Measurements from ENCODE around the gene PIK3R2.
A peak's percentile ranks its signal among the peaks of the same experiment; 100 is the strongest.
"Not testable (repeated sequence)": the region's sequence is repeated elsewhere in the genome, so short reads cannot be mapped to it uniquely, and the experiment has no call there.

Gene PIK3R2

GRCh38 chr19:18156268-18156667, 3.3 kb downstream of the PIK3R2 start:
- no peak for DNase-seq

DNA sequence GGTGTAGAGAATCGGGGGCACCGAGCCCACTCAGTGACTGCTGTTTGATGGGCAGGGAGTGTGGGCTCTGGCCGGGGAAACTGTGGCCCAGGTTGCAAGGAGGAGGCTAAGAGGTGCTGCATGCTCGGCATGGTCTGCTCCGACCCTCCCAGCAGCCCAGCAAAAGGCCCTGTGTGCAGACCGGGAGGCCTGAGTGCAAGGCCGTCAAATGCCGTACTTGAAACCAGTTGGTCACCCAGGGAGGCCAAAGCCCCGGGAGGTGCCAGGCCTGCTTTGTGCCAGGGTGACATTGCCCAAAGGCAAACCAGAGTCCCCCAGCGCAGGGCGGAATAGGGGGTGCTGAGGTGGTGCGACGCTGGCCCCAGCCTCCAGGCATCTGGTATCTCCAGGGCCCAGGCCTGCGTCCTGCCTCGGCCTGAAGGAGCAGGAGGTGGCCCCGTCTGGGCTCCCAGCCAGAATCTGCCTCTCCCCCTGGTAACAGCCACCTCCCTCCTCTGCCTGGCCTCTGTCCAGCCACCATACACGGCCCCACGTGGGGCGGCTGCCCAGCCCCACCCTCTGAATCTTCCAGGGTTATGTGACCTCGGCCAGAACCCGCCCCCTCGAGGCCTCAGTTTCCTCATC, 4.0 kb downstream of the PIK3R2 start:
- no peak for DNase-seq

DNA sequence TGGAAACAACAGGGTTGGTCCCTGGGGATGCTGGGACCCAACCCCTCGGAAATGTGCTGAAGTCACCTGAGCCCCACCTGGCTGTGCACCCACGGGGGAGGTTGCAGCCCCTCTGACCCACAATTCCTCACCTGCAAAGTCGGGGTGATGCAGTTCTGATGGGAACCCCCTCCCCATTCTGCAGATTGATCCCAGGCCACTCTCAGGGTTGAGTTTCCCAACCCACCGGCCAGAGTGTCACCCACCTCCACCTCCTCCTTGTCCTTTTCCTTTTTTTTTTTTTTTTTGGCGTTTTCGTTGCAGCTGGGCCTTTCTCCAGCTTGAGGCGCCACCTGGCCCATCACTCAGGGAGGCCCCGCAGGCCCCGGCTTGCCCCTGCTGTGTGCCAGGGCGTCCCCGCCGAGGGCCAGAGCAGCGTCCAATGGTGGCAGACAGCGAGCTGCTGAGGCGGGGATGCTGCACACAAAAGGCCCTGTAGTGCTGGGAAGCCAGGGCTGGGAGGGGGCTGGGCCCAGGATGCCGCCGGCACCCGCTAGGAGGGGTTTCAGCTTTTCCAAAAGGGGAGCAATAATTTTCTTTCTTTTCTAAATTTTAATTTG, 4.6 kb downstream of the PIK3R2 start:
- no peak for DNase-seq

GRCh38 chr19:18158467-18158866, 5.5 kb downstream of the PIK3R2 start:
- DNase-seq = no peak

DNA sequence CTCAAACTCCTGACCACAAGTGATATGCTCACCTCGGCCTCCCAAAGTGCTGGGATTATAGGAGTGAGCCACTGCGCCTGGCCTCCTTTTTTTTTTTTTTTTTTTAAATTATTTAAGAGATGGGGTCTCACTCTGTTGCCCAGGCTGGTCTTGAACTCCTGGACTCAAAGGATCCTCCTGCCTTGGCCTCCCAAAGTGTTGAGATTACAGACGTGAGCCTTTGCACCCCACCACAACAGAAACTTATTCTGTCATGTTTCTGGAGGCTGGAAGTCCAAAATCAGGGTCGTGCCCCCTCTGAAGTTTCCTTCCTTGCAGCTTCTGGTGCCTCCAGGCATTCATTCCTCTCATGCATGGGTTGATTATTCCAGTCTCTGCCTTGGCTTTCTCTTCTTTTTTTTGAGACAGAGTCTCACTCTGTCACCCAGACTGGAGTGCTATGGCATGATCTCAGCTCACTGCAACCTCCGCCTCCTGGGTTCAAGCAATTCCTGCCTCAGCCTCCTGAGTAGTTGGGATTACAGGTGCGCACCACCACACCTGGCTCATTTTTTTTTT, 6.2 kb downstream of the PIK3R2 start:
- DNase-seq = not testable (repeated sequence)

GRCh38 chr19:18159810-18160209, 6.8 kb downstream of the PIK3R2 start:
- no peak for DNase-seq

- DNase-seq = no peak
Measured at GRCh38 chr19:18160493-18160970, 7.6 kb downstream of the PIK3R2 start.

DNA sequence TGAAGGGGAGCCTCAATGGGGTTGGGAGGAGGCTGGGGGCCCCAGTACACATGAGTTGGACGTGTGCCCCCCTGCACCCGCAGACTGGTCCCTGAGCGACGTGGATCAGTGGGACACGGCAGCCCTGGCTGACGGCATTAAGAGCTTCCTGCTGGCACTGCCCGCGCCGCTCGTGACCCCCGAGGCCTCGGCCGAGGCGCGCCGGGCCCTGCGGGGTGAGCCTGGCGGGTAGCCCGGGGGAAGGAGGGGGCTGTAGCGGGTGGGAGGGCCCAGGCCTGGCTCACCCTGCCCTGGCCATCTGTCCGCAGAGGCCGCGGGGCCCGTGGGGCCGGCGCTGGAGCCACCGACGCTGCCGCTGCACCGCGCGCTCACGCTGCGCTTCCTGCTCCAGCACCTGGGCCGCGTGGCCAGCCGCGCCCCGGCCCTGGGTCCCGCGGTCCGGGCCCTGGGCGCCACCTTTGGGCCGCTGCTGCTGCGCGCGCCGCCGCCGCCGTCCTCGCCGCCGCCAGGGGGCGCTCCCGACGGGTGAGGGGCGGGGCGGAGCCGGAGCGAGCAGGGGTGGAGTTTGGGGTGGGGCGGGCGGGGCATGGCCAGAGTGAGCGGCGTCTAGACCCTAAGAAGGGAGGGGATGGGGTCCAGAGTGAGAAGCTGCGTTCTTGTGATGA, 8.1 kb downstream of the PIK3R2 start:
- DNase-seq = peak; percentile 57

- DNase-seq = no peak
Measured at GRCh38 chr19:18161636-18162002, 8.7 kb downstream of the PIK3R2 start.

- DNase-seq = no peak
Measured at GRCh38 chr19:18164072-18164471, 11.1 kb downstream of the PIK3R2 start.

DNA sequence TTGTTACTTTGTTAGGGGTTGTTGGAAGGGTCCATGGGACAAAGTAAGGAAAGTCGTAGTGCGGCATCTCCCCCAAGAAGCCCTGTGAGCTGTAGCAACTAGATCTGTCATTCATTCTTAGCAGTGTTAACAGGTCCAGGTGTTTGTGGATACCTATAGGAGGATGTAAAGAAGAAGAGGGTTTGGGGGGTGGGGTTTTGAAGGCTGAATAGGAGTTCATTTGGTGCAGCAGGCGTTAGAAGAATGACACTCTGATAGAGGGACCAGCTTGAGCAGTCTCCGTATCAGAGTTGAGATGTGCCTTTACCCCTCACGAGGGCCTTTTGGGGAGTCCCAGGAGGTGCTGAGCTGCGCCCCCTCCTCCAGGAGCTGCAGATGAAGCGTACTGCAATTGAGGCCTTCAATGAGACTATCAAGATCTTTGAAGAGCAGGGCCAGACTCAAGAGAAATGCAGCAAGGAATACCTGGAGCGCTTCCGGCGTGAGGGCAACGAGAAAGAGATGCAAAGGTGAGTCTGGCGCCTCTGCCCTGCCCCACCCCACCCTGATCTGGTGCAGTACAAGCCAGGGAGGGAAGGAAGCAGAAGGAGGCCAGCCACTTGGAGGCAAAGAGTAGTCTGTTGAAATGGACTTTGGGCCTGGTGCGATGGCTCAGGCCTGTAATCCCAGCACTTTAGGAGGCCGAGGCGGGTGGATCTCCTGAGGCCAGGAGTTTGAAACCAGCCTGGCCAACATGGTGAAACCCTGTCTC, 13.0 kb downstream of the PIK3R2 start:
- no peak for DNase-seq

DNA sequence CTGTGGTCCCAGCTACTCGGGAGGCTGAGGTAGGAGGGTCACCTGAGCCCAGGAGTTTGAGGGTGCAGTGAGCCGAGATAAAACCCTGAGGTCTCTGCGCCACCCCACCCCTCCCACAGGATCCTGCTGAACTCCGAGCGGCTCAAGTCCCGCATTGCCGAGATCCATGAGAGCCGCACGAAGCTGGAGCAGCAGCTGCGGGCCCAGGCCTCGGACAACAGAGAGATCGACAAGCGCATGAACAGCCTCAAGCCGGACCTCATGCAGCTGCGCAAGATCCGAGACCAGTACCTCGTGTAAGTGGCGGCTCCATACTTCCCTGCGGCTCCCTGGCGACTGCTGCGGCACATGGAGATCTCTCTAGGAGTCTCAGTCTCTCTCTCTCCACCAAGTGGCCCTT, 14.0 kb downstream of the PIK3R2 start:
- no peak for DNase-seq

- no peak for DNase-seq
Measured at GRCh38 chr19:18167975-18168645, 15.1 kb downstream of the PIK3R2 start.

DNA sequence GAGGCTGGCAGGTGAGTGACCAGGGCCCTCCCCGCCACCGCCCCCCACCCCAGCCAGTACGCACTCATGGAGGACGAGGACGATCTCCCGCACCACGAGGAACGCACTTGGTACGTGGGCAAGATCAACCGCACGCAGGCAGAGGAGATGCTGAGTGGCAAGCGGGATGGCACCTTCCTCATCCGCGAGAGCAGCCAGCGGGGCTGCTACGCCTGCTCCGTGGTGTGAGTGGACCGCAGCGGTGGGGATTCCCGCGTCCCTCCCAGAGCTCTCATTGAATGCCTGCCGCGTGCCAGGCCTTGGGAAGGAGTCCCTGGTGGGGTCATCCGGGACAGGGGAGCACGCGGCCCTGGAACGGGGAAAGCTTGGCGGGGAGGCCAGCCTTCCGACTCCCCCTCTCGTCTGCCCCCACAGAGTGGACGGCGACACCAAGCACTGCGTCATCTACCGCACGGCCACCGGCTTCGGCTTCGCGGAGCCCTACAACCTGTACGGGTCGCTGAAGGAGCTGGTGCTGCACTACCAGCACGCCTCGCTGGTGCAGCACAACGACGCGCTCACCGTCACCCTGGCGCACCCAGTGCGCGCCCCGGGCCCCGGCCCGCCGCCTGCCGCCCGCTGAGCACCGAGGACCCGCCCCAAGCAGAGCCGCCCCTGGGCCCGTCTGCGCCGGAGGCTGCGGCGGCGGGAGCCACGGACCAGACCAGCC, 15.9 kb downstream of the PIK3R2 start:
- DNase-seq = no peak

DNA sequence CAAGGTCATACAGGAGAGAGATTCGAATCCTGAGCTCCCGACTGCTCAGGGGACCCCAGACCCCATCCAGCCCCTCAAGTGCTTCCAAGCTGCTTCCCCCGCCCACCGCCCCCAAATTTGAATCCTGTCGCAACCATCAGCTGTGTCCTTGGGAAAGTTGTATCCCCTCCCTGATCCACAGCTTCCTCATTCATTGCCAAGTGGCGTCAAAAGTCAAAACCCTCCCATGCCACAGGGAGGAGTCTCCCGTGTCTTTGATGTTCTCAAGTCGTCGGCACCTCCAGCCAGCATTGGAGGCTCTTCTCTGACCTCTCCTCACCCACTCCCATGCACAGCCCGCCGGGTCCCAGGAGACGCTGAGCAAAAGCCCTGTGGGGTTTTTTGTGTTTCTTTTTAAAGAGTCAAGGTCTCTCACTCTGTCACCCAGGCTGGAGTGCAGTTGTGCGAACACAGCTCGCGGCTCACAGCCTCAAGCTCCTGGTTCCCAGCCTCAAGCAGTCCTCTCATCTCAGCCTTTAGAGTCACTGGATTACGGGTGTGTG, 17.8 kb downstream of the PIK3R2 start:
- no peak for DNase-seq

- no peak for DNase-seq
Measured at GRCh38 chr19:18171605-18172327, 18.8 kb downstream of the PIK3R2 start.

DNA sequence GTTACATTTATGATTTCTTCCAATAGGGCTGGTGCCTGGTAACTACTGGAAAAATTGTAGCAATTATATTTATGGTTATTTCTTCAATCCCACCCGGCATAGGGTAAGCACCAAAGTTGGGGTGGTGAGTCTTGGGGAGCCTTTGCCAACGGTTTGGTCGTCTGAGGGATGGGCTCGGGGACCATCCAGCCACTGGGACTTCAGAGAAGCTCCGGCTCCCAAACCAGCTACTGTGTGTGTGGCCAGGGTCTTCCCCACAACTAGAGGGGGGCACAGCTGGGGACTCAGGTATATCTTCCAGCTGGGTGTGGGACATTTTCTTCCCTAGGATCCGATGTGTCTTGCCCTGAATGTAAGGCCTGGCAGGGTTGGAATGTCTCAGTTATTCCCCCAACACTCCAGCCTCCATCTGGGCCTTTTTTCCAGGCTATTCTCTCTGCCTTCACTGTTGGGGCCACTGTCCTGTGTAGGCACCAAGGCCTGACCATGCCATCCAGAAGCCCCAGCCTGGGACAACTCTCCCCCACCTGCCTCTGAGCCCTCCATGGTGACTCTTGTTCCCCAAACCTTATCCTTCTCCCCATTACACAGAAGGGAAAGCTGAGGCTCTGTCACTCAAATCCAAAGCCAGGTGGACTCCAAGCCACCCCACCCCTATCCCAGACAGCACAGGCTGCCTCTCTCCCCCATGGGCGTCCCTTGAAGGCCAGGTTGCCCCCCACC, 19.5 kb downstream of the PIK3R2 start:
- no peak for DNase-seq

DNA sequence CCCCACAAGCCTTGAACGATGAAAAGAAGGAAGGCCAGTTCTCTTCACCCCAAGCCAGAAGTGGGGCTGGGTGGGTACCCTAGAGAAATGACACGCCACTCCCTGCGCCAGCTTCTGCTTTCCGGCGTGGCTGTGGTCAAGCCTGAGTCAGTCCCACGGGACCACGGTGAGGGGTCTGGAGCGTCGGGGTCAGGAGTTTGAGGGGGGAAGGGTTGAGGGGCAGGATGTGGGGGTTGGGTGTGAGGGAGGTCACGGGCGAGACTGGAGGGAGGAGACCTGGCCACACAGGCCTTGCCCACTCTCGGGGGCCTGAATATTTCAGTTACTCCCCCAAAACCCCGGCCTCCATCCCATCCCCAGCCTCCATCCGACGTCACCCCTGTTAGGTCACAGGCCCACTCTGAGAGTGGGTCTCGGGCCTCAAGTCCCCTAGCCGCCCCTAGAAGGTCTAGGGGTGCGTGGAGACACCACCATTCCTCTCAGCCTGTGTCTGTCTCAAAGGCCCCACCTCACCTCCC, 20.1 kb downstream of the PIK3R2 start:
- no peak for DNase-seq

DNA sequence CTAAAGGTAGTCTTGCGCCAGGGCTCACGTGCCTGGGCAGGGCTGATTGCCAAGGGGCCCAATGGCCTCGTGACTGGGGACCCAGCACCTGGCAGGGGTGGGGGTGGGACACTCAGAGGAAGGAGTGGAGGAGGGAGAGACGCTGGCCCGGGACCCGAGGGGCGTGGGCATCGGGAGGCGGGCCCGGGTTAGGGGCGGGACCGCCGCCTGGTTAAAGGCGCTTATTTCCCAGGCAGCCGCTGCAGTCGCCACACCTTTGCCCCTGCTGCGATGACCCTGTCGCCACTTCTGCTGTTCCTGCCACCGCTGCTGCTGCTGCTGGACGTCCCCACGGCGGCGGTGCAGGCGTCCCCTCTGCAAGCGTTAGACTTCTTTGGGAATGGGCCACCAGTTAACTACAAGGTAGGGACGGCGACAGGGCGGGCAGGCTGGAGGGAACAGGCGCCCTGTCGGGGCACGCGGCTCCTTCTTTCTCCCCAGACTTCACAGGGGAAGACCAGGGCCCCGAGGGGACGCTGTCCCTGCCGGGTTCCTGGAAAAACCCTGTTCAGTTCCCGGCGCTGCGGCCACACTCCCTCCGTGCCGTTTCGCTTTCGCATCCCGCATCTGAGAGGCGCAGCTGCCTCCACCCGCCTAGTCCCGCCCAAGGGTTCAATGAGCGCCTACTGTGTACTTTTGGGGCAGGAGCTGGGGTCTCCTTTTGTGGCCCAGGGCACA, 20.8 kb downstream of the PIK3R2 start, which contains the start of gene IFI30:
IFI30 (plus strand) TSS at position 242 of the 717 bp plus-strand sequence; CDS start at position 271, 29 bp downstream.
- DNase-seq = no peak
